Measurements from ENCODE around the gene RANBP17. TPM values are rescaled to one million over a fixed set of nuclear protein-coding genes. Genes with fewer than 3 reads are reported as not detected.
"Not testable (repeated sequence)": the region's sequence is repeated elsewhere in the genome, so short reads cannot be mapped to it uniquely, and the experiment has no call there.

RANBP17 gene
- polyA plus RNA-seq, 4 donors = 7.1 to 16.5 (median 12.1) TPM

- no peak for DNase-seq (ENCODE audit: low read depth in 4 of 4, low spot score in 2 of 4)
These were observed 281.4 kb downstream of the RANBP17 start for GRCh38 chr5:171143171-171143570.

DNA sequence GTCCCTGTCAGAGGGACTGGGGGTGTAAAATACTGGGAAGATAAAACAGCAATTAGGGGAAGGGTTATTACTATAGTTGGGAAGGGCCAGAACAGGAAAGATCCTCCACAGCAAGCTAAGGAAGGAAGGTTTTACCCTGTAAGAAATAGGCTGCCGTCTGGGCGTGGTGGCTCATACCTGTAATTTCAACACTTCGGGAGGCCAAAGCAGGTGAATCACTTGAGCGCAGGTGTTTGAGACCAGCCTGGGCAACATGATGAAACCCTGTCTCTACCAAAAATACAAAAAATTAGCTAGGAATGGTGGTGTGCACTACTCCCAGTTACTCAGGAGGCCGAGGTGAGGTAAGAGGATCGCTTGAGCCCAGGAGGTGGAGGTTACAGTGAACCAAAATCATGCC is 282.1 kb downstream of the RANBP17 start:
- no peak for DNase-seq (ENCODE audit: low read depth in 4 of 4, low spot score in 2 of 4)

DNA sequence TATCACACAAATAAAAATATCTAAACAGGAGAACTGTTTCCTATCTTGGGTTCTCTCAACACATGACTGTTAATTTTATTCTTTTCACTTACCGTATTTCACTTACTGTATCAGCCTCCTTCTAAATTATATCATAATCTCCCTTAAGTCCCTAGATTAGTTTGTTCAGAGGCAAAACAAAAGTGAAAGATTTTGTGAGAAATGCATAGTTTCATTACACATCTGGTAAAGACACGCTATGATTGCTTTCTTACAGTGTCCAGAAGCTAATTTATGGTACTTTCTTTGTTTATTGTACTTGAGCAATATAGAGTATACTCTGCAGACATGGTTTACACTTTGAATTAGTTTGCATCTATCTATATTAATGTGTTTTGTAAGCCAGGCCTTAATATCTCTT is 287.5 kb downstream of the RANBP17 start:
- no peak for DNase-seq (ENCODE audit: low read depth in 4 of 4, low spot score in 2 of 4)

DNA sequence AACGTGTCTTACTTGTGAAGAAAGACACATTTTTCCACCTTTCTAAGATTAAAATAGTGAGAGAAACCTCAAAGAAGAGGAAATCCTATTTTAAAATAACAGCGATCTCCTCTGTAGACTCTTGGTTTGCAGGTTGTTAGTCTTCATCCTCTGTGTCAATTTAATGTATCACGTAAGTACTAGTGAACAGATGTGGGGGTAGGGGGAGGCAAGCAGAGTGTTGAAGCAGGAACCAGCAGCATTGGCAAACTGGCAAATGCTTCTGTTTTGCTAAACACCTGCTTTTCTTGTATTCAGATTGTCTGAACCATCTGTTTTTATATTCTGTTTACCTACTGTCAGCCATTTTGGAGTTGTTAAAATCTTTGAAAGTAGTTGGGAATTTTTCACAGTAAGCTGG is 288.0 kb downstream of the RANBP17 start:
- DNase-seq (ENCODE audit: low read depth in 4 of 4, low spot score in 2 of 4) = no peak

- DNase-seq (ENCODE audit: low read depth in 4 of 4, low spot score in 2 of 4) = no peak
These were observed 290.6 kb downstream of the RANBP17 start for GRCh38 chr5:171152382-171152781.

GRCh38 chr5:171155621-171156020 is 293.8 kb downstream of the RANBP17 start:
- no peak for DNase-seq (ENCODE audit: low read depth in 4 of 4, low spot score in 2 of 4)

- DNase-seq (ENCODE audit: low read depth in 4 of 4, low spot score in 2 of 4) = no peak
These were observed 295.5 kb downstream of the RANBP17 start for GRCh38 chr5:171157276-171157675.

GRCh38 chr5:171157775-171158174 is 296.0 kb downstream of the RANBP17 start:
- no peak for DNase-seq (ENCODE audit: low read depth in 4 of 4, low spot score in 2 of 4)

DNA sequence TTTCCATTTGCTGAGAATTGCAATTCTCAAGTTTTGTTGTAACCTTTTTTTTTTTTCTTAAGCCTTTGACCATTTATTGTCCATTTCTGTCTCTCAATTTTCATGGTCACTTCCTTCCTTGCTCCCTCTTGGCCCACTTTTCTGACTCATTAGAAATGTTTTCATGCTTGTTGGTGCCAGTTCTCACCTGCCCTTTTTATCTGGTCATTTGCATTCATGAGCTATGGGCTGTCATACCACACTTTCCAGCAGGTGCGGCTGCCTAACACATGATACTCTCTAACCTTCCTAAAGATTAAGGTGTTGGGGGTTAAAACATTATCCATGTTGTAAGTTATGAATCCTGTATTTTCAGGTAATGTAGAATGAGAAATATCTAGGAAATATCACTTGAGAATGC is 296.8 kb downstream of the RANBP17 start:
- DNase-seq (ENCODE audit: low read depth in 4 of 4, low spot score in 2 of 4) = no peak

- no peak for DNase-seq (ENCODE audit: low read depth in 4 of 4, low spot score in 2 of 4)
These were observed 300.3 kb downstream of the RANBP17 start for GRCh38 chr5:171162165-171162564.

DNA sequence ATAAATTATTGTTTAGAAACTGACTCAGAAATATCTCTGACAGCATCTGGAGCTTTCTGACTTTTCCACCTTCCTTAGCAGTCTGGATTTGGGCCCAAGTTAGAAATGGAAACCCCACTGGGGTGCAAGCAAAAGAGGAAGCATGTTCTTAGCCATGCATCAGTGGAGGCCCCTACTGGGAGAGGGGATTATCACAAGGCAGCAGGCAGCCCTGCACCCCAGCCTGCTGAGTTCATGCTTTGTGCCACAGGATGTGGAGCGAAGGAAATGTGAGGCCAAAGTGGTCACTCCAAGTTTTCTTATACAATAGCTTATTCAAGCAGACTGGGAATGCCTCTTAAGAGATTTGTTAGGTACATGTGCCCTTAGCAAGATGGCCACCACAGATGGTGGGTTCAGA is 300.8 kb downstream of the RANBP17 start:
- DNase-seq (ENCODE audit: low read depth in 4 of 4, low spot score in 2 of 4) = no peak

- DNase-seq (ENCODE audit: low read depth in 4 of 4, low spot score in 2 of 4) = no peak
These were observed 304.9 kb downstream of the RANBP17 start for GRCh38 chr5:171166766-171167165.

DNA sequence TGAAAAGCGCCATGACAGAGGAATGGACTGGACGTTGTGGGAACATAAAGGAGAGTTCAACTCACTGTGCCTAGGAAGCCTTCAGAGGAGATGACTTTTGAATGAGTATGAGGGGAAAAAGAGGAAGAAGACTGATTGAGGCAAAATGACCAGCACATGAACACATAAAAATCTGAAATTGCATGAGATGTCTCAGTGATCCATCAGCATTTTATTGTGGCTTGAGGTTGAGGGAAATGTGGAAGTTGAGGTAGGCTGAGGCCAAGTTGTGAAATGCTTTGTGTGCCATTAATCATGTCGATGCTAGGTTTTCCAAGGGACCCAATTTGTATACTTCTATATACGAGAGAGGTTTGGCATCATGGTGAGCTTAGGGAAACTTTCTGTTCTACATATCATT is 306.4 kb downstream of the RANBP17 start:
- DNase-seq (ENCODE audit: low read depth in 4 of 4, low spot score in 2 of 4) = no peak

DNA sequence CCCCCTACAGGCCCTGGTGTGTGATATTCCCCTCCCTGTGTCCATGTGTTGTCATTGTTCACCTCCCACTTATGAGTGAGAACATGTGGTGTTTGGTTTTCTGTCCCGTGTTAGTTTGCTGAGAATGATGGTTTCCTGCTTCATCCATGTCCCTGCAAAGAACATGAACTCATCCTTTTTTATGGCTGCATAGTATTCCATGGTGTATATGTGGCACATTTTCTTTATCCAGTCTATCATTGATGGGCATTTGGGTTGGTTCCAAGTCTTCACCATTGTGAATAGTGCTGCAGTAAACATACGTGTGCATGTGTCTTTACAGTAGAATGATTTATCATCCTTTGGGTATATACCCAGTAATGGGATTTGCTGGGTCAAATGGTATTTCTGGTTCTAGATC is 313.1 kb downstream of the RANBP17 start:
- DNase-seq (ENCODE audit: low read depth in 4 of 4, low spot score in 2 of 4) = not testable (repeated sequence)

DNA sequence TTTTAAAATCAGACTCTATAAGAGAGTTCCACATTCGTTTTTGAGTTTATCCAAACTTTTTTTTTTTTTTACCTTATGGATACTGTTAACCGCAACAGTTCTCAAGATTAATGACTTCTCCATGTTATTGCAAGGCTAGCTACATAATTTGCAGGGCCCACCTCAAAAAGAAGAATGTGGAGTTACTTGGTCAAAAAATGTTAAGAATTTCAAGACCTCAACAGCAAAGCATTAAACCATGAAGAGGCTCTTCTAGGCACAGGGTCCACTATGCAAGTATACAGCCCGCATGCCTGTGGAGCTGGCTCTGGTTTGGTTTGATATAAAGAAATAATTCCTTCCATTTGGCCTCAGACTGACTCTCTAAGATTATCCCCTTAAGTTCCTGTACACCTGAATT is 313.9 kb downstream of the RANBP17 start:
- DNase-seq (ENCODE audit: low read depth in 4 of 4, low spot score in 2 of 4) = no peak

- DNase-seq (ENCODE audit: low read depth in 4 of 4, low spot score in 2 of 4) = not testable (repeated sequence)
These were observed 316.4 kb downstream of the RANBP17 start for GRCh38 chr5:171178190-171178589.

GRCh38 chr5:171188016-171188415 is 326.2 kb downstream of the RANBP17 start:
- DNase-seq (ENCODE audit: low read depth in 4 of 4, low spot score in 2 of 4) = no peak

DNA sequence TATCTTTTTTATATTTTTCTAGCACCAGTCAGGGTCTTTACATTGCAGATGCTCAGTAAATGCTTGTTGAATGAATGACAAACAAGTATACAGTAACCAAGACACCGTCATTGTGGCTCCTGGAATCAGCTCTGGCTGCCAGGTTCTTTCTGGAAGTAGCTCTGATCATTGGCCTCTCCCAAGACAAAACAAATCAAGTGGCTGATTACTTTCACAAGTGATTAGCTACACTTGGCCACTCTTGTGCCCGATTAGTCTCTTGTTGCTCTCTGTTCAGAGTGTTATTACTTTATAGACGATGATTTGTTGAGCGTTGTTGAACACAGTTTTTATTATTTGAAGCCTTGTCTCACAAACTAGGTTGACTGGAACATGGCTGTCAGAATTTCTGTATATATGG is 327.6 kb downstream of the RANBP17 start:
- no peak for DNase-seq (ENCODE audit: low read depth in 4 of 4, low spot score in 2 of 4)

- DNase-seq (ENCODE audit: low read depth in 4 of 4, low spot score in 2 of 4) = no peak
These were observed 330.3 kb downstream of the RANBP17 start for GRCh38 chr5:171192111-171192510.

DNA sequence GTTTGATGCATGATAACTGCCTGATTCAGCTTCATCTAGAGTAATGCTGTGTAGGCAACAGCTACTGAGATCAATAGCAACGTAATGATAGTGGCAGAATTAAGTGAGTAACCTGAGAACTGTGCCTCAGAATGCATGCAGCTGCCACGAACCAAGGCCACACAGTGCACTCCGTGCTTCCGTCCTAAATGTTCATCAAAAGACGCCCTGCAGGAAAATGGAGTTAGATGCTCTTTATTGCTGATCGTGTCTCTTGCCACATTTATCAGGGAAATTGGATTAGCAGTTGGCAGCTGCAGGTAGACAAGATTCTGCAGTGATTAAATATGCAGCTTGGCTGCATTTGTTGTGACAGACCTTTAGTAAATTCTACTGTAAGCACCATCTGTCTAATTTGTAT is 339.5 kb downstream of the RANBP17 start:
- DNase-seq (ENCODE audit: low read depth in 4 of 4, low spot score in 2 of 4) = no peak

DNA sequence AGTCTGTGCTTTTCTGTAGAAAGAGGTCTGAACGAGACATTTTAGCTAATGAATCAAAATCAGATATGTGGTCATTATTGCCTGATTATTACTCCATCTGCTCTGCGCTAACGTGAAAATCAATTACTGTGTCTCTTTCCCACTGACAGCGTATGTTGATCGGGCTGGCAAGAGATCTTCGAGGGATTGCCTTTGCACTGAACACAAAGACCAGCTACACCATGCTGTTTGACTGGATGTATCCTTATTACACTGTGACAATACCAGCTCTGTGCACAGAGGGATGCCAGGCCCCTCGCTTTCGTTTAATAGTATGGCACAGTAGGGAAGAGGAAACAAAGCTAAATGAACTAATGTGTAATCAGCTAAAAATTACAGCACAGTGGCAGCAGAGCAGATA is 343.6 kb downstream of the RANBP17 start:
- no peak for DNase-seq (ENCODE audit: low read depth in 4 of 4, low spot score in 2 of 4)

DNA sequence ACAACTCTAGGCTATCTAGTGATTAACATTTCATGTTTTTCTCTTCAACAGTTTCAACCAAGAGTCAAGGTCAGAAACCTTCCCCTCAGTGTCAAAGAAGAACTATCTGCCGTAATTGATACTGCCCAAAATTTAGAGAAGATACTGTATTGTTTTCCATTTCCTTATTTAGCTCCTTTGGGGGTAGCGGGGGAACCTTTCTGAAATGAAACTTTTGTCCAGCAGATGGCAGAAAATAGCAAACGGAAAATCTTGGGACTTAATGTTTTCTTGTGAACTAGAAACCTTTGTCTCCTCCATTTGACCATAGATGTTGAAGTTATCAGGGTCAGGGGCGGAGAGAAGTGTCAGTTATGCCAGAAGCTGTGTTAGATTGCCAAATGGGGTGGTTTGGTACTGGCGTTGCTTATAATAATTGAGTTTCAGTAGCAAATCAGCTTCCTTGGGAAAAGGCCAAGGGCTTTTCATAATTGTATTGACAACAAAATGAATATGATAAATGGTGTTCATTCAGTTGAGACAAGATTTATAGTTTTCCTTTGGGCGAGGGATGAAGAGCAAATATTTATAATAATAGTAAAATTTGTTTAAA is 345.5 kb downstream of the RANBP17 start:
- peak in 2 of 4 donors; percentile 15 to 57 for DNase-seq (ENCODE audit: low read depth in 4 of 4, low spot score in 2 of 4)

DNA sequence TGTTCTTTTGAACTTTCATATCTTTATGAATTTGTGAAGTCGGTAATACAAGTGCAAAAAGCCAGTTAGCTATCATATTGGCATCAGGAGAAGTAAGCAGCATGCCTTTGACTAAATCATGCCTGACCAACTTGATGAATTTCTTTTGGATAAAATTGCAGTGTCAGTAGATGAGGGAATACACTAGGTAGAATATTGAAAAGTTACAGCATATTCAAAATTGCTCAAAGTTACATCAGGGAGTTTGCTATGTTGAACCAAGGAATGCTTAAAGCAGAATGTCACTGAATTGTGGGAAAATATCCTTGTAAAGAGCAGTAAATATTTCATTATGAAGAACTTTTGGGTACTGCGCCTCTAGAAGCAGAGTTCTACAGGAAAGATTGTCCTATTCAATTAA is 360.1 kb downstream of the RANBP17 start:
- no peak for DNase-seq (ENCODE audit: low read depth in 4 of 4, low spot score in 2 of 4)
